NK-92 (cell line): ENCODE data around the gene PRKCH.
"Not testable (repeated sequence)": the region's sequence is repeated elsewhere in the genome, so short reads cannot be mapped to it uniquely, and the experiment has no call there.

Experiments
- DNase-seq: peaks from one replicate; lab custom pipeline; 2025; ENCODE audit not compliant: unreplicated experiment; lab: John Stamatoyannopoulos, UW

PRKCH gene

DNA sequence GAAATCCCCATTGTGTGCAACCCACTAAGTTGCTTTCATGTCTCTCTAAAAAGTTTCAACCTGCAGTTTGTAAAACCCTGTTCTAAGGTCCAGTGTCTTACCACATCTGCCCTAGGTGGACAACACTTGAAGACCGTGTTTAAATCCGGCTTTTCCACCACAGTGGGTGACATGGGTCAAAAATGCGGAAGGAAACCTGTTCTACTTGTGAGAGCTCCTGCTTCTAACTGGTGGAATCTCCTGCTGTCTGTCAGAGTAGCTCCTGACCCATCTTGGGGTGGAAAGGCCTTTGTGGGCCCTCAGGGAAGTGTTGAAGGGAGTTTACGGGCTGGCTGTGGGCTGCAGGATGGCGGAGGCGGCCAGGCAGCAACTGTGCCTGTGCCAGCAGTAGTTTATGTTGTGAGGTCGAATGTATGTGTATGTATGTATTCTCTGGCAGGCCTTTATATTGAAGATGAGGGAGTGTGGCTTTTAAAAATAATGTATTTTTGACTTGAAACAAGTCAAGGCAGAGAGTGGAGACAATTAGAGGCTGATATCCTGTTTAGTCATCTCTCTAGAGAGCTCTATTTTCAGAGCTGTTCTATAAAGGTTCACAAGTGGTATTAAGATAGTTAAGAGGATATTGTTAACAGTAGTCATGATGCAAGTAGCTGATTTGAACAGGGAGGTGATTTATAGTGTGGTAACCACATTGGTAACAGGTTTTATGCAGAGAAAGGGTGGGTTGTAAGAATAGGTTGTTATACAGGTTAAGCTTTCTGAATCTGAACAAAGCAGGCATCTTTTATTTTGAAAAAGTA, 67.0 kb downstream of the PRKCH start:
- DNase-seq: no peak

DNA sequence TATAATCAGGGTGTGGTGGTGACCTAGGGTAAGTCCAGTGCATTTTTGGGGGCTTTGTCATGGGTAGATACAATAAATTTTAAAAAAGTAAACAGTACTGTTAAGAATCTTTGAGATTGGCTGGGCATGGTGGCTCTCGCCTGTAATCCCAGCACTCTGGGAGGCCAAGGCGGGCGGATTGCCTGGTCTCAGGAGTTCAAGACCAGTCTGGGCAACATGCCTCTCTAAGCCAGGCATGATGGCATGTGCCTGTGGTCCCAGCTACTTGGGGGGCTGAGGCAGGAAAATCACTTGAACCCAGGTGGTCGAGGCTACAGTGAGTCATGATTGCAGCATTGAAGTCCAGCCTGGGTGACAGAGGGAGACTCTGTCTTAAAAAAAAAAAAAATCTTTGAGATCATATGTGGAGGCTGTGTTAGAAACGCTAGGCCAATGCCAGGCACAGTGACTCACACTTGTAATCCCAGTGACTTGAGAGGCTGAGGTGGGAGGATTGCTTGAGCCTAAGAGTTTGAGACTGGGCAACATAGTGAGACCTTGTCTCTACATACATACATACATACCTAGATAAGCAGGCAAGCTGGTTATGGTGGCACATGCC, 67.7 kb downstream of the PRKCH start:
- no peak for DNase-seq

GRCh38 chr14:61391119-61391518, 69.7 kb downstream of the PRKCH start:
- no peak for DNase-seq

DNA sequence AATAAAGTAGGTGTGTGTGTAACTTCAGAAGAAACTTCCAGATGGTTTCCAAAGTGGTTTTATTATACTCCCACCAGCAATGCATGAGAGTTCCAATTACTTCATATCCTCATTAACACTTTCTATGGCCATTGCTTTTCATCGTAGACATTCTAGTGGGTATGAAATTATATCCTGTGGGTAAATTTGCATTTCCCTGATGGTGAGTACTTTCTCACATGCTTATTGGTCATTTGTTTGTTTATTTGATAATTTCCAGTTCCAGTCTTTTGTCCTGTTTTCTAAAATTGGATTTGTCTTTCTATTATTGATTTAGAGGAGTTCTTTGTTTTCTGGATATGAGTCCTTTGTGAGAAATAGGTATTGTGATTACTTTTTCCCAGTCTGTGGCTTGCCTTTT, 70.9 kb downstream of the PRKCH start:
- DNase-seq: no peak

DNA sequence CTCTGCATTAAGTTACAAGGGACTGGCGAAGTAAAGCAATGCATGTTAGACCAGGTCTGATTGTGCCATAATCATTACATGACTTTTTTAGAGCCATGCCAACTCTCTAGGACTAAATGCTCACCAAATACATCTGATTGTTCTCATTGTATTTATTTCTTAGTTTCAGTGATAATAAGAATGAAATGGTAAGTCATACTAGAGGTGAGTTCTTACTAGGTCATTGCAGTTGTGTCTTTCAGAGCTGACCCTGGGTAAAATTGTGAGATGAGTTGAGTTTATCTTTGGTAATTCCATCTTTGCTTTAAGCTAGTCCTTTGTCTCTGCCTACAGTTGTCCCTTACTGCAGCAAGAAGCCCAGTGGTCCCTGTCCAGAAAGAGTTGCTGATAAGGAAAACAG, 73.2 kb downstream of the PRKCH start:
- DNase-seq: no peak

- no peak for DNase-seq
These were observed 73.8 kb downstream of the PRKCH start for GRCh38 chr14:61395115-61395725.

DNA sequence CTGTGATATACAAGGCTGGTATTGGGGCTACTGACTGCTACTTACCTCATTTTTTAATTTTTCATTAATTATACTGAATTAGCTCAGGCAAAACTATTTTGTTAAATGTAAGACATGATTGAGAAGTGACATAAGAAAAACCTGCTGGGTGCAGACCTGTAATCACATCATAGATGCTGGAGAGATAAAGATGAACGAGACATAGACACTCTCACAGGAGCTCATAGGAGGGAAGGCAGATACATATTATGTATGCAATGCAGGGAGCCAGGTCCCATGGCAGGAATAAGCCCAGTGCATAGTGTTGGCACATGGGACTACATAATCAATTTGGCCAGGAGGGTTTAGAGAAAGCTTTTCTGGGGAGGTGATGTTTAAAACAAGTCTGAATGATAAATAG, 74.9 kb downstream of the PRKCH start:
- no peak for DNase-seq

GRCh38 chr14:61396694-61397093, 75.3 kb downstream of the PRKCH start:
- DNase-seq: no peak

DNA sequence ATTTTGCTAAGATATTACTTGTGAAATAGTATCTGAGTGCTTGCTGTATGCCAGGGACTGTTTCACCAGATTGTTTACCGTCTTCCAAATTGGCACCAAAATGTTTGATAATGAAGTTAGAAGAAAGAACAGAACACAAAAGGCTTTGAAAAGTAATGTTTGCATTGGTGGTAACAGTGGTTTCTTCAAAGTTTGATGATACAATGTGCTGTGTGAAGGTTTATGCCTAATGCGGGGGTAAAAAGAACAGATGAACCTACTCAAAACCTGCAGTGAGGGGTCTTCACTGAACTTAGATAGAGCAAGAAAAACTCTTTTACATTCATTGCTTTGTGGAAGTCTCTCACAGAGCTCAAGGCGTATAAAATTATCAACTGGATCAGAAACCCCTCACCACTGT, 76.2 kb downstream of the PRKCH start:
- DNase-seq: no peak

GRCh38 chr14:61398221-61398620, 76.8 kb downstream of the PRKCH start:
- no peak for DNase-seq

GRCh38 chr14:61399365-61399764, 78.0 kb downstream of the PRKCH start:
- no peak for DNase-seq

DNA sequence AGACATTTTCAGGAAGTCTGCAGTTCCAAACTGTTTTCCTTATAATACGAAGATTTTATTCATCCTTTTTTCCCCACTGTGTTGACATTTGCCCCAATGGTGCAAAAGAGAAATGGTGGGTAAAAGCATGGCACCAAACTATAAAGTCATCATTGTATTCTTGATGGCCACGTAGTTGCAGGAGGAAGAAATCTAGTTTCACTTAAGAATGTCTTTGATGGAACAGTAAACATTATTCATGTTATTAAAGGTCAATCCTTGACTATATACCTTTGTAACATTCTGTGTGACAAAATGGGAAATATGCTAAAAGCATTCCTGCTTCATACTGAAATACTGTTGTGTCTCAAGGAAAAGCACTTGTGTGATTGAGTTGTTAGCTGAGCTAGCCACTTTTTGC, 80.1 kb downstream of the PRKCH start:
- no peak for DNase-seq

GRCh38 chr14:61403411-61403810, 82.0 kb downstream of the PRKCH start:
- no peak for DNase-seq

GRCh38 chr14:61404637-61405036, 83.3 kb downstream of the PRKCH start:
- DNase-seq: no peak

DNA sequence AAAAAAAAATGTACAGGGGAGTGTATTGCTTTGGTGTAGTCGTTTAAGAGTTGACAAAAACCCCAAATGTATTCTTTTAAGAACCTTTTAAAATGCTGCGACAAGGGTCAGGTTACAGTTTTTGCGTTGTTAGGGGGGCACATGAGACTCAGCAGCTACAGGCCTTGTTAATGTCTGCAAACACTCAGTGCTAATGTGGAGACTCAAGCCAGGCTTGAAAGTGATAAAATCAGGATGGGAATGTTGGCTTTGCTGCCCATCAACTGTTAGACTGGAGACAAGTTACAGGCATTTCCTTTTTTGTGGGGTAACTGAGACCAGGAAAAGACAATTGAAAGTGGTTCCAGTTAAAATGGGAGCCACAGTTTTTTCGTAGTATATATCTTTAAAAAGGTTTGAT, 84.8 kb downstream of the PRKCH start:
- DNase-seq: no peak

- no peak for DNase-seq
These were observed 85.3 kb downstream of the PRKCH start for GRCh38 chr14:61406675-61407074.

GRCh38 chr14:61408498-61408897, 87.1 kb downstream of the PRKCH start:
- no peak for DNase-seq

DNA sequence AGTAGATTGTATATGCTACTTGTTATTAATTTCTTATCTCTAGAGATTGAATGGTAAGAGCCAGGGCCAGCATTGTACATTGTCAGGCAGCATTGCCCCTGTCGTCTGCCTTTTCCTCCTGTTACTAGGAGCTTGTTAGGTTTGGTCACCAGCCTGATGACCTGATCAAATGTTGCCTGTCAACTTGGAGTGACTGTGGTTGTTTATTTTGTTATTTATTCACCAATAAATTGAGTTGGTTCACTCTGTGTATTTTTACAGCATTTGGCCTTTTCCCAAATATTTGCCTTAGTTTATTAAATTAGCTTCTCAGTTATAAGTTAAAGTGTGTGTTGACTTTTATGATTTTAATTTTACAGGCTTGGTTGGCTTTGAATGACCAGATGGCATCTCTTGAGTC, 88.4 kb downstream of the PRKCH start:
- no peak for DNase-seq

GRCh38 chr14:61415934-61416333, 94.6 kb downstream of the PRKCH start:
- not testable (repeated sequence) for DNase-seq

DNA sequence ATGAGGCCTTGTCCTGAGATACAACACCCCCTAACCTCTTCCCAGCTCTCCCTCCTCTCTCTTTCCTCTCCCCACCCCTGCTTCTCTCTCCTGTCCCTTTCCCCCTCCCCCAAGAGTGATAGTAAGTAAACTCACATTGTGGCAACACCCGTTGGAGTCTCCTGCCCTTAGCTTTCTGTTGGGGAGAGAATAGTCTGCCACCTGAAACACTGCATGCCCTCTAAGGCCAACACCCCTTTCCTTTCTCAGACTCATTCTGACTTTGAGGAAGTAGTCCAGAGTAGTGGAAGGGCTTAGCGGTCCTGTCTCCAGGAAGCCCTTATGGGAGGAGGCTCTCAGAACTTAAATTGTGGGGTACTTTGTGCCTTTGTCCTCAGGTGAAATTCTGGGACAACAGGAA, 95.2 kb downstream of the PRKCH start:
- no peak for DNase-seq

- no peak for DNase-seq
These were observed 95.8 kb downstream of the PRKCH start for GRCh38 chr14:61417141-61417540.

GRCh38 chr14:61417883-61418455, 96.6 kb downstream of the PRKCH start:
- DNase-seq: no peak
